ENCODE results near the gene SNAI1.

DNA sequence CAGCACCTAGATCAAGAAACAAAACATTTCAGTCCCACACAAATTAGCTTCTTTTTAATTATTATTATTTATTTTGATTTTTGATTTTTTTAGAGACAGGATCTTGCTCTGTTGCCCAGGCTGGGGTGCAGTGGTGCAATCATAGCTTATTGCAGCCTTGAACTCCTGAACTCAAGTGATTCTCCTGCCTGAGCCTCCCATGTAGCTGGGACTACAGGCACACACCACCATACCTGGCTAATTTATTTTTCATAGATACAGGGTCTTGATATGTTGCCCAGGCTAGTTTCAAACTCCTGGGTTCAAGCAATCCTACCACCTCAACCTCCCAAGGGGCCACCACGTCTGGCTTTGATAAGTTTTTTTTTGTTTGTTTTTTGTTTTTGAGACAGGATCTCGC lies 24.6 kb downstream of the SNAI1 start:
- TF ChIP-seq, protein P1, sequence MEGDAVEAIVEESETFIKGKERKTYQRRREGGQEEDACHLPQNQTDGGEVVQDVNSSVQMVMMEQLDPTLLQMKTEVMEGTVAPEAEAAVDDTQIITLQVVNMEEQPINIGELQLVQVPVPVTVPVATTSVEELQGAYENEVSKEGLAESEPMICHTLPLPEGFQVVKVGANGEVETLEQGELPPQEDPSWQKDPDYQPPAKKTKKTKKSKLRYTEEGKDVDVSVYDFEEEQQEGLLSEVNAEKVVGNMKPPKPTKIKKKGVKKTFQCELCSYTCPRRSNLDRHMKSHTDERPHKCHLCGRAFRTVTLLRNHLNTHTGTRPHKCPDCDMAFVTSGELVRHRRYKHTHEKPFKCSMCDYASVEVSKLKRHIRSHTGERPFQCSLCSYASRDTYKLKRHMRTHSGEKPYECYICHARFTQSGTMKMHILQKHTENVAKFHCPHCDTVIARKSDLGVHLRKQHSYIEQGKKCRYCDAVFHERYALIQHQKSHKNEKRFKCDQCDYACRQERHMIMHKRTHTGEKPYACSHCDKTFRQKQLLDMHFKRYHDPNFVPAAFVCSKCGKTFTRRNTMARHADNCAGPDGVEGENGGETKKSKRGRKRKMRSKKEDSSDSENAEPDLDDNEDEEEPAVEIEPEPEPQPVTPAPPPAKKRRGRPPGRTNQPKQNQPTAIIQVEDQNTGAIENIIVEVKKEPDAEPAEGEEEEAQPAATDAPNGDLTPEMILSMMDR (IDR thresholded peaks at IDR 0.05; ENCODE audit: extremely low read depth in 1 of 2, insufficient read depth in 1 of 2, low read depth in 1 of 2, low read length in 2 of 2), result no peak
- TF ChIP-seq, protein P2, sequence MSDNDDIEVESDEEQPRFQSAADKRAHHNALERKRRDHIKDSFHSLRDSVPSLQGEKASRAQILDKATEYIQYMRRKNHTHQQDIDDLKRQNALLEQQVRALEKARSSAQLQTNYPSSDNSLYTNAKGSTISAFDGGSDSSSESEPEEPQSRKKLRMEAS (IDR thresholded peaks at IDR 0.05; ENCODE audit: insufficient read depth, insufficient read length), result no peak
- no peak for TF ChIP-seq POLR2A (IDR thresholded peaks at IDR 0.05; ENCODE audit: low read depth, low read length)
